Testis (tissue), 2 donors: ENCODE data around the gene ST8SIA5.

Experiments
- CTCF ChIP-seq, 3 experiments: fragments of 450-650 bp in 2 of 3; fragments of 200-600 bp in 1 of 3; sonication (generic) in 1 of 3; IDR thresholded peaks; one replicate each; pipeline ENCODE4 v1.5.1; 2016 to 2019; ENCODE audit warnings: antibody characterized with exemption in 3 of 3, mild to moderate bottlenecking in 2 of 3, moderate library complexity in 1 of 3
- POLR2A ChIP-seq: fragments of 450-650 bp; IDR thresholded peaks from one replicate; pipeline ENCODE4 v1.6.1; 2017; ENCODE audit warnings: antibody characterized with exemption, mild to moderate bottlenecking, moderate library complexity

GRCh38 chr18:46705521-46705920 lies 51.3 kb downstream of the ST8SIA5 start:
- TF ChIP-seq CTCF (IDR thresholded peaks at IDR 0.05) (no peak), POLR2A (no peak)
